ENCODE results near the gene C19orf81.

The C19orf81 gene

GRCh38 chr19:50670102-50670380, 20.8 kb downstream of the C19orf81 start:
- DNase-seq (ENCODE audit: low read depth) = no peak
- no peak overlapping the region for H3K4me3 ChIP-seq (ENCODE audit: low read depth, low read length)

DNA sequence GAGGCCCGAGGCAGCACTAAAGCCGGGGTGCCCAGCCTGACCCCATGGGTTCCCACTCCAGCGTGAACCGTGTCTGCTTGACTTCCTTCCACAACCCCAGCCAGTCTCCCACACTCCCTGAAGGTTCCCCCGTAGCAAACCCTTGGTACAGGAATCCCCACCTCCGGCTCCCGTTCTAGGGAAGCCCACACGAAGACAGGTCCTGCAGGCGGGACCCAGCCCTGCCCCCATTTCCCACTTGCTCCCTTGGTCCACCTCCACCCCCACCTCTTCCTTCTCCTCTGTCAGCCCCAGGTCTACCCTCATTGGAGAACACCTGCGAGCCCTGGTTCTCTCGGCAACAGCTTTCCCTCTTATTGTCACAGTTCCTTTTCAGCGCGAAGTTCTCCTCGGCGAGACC, 23.9 kb downstream of the C19orf81 start:
- DNase-seq (ENCODE audit: low read depth) = no peak
- no peak overlapping the region for H3K4me3 ChIP-seq (ENCODE audit: low read depth, low read length)

DNA sequence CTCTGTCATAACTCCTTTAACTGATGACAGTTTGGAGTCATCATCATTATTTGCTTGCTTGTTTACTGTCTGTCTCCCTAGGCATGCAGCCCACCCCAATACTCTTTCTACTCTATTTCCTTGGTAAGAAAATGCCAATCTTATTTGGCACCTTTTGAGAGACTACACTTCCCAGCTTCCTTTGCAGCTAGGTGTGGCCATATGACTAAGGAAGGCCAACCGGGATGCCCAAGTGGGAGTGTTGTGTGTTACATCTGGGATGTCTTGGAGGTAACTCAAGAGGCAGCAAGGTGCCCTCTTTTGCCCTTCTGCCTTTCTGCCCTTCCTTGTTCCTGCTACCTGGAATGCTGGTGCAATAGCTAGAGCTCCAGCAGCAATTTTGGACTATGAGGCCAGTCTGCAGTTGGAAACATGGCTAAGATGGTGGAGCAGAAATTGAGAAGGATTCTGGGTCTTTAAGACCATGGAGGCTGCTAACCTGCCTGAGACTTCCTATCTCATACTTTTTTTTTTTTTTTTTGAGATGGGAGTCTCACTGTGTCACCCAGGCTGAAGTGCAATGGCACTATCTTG, 27.5 kb downstream of the C19orf81 start:
- DNase-seq (ENCODE audit: low read depth) = no peak
- H3K4me3 ChIP-seq (ENCODE audit: low read depth, low read length) = no peak overlapping the region

- no peak for DNase-seq (ENCODE audit: low read depth)
- no peak overlapping the region for H3K4me3 ChIP-seq (ENCODE audit: low read depth, low read length)
Observed at GRCh38 chr19:50677636-50678035, 28.4 kb downstream of the C19orf81 start.

GRCh38 chr19:50678323-50678722, 29.1 kb downstream of the C19orf81 start:
- no peak for DNase-seq (ENCODE audit: low read depth)
- no peak overlapping the region for H3K4me3 ChIP-seq (ENCODE audit: low read depth, low read length)

GRCh38 chr19:50679177-50680125, 30.2 kb downstream of the C19orf81 start:
- H3K4me3 ChIP-seq (ENCODE audit: low read depth, low read length) = no peak overlapping the region
- peak; percentile 19 for DNase-seq (ENCODE audit: low read depth)

GRCh38 chr19:50686310-50687032, 37.2 kb downstream of the C19orf81 start:
- no peak for DNase-seq (ENCODE audit: low read depth)
- no peak overlapping the region for H3K4me3 ChIP-seq (ENCODE audit: low read depth, low read length)

DNA sequence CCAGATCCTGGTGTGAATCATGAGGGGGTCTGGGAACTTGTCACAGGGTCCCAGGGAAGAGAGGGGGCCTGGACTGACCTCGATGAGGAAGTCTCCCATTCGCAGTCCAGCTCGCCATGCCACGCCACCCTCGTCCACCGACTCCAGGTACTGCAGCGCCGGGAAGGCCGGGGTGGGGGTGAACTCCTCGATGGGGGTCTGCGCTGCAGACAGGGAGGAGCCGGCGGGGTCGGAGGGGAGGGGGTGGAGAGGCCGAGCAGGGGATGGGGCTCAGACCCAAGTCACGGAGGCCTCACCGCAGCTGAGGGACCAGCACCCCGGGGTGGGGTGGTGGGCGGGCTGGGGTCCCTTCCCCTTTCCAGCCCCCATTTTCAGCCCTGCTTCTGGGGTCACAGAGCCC, 39.5 kb downstream of the C19orf81 start:
- no peak overlapping the region for H3K4me3 ChIP-seq (ENCODE audit: low read depth, low read length)
- DNase-seq (ENCODE audit: low read depth) = no peak

DNA sequence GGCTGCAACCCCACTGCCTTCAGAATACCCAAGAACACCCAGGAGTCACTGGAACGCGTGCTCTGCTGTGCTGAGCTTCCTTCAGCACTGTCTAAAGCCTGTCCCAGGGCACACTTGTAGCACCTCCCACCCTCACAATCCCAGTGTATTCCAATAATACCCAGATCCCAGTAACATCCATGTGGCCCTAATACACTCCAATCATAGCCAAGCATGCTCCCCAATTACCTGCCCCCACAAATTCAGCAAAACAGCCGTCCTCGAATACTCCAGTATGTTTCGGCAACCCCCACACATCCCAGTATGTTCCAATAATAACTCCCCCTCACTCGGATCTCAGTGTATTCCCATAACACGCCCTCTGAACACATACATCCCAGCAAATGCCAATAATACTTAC, 41.2 kb downstream of the C19orf81 start:
- no peak for DNase-seq (ENCODE audit: low read depth)

GRCh38 chr19:50693064-50693975, 44.1 kb downstream of the C19orf81 start:
- no peak for DNase-seq (ENCODE audit: low read depth)
- no peak overlapping the region for H3K4me3 ChIP-seq (ENCODE audit: low read depth, low read length)

More for the DNA sequence above, 41.2 kb downstream of the C19orf81 start:
- H3K4me3 ChIP-seq (ENCODE audit: low read depth, low read length) = no peak overlapping the region

GRCh38 chr19:50694815-50695145, 45.5 kb downstream of the C19orf81 start:
- no peak overlapping the region for H3K4me3 ChIP-seq (ENCODE audit: low read depth, low read length)
- no peak for DNase-seq (ENCODE audit: low read depth)

- no peak overlapping the region for H3K4me3 ChIP-seq (ENCODE audit: low read depth, low read length)
- no peak for DNase-seq (ENCODE audit: low read depth)
Observed at GRCh38 chr19:50695251-50696093, 46.2 kb downstream of the C19orf81 start.

GRCh38 chr19:50696094-50696483, 46.8 kb downstream of the C19orf81 start:
- DNase-seq (ENCODE audit: low read depth) = no peak
- no peak overlapping the region for H3K4me3 ChIP-seq (ENCODE audit: low read depth, low read length)

DNA sequence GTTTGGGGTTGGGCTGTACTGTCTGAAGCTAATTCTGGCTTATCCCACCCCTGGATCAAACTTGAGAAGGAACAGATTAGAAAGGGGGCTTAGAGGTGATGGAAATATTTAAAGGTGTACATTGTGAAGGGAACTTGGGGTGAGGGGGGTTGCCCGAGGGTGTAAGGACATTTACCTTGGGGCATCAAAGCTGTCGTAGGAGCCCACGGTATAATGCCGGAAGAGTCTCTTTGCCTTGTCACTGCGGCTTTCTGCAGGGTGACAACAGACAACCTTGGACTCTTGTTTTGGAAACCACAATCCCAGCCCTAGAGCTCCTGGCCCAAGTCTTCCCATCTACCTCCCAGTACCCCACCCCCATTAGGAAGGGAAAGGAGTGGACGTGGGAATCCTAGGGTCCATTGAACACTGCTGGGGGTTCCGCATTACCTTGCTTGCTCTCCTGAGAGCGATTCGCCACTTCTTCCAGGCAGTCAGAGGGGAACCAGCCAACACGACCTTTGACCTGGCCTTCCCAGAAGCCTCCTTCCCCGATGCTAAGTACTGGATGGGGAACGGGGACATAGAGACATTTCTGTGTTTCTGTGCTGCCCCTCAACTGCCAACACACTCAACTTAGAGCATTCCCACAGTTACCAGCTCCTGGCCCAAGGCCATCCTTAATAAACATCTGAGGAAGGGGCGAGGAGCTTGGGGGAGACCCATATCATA, 48.3 kb downstream of the C19orf81 start:
- no peak overlapping the region for H3K4me3 ChIP-seq (ENCODE audit: low read depth, low read length)

GRCh38 chr19:50701367-50701985, 52.2 kb downstream of the C19orf81 start:
- DNase-seq (ENCODE audit: low read depth) = no peak
- no peak overlapping the region for H3K4me3 ChIP-seq (ENCODE audit: low read depth, low read length)

More for the DNA sequence above, 48.3 kb downstream of the C19orf81 start:
- DNase-seq (ENCODE audit: low read depth) = no peak

DNA sequence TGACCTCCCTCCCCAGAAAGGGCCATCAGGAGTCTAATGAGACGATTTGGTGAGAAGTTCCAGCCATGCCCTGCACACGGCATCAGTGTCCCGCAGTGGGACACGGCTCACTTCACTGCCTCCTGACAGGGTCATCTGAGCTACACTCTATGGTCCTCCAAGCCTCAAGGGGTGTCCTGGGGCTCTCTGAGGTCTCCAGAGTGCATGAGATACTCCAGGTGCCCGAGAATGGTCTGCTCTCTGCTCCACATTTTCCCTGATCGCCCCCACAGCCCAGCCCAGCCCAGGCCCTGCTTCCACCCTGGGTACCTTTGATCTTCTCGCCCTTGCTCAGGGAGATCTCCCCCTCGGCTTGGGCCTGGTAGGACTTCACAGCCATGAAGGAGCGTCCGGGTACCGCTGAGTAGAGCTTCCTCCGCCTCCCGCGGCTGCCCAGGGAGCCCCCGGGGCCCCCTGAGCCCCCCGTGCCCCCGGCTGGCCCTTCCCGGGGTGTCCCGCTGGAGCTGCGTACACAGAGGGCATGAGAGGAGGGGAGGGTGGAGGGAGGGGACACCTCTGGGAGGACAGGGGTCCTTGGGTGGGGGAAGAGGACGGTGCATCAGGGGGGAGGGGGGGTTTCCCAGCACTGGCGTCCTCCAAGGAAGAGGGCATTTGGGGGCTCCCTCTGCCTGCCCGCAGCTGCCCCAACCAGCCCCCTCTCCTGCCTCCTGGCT, 53.1 kb downstream of the C19orf81 start:
- H3K4me3 ChIP-seq (ENCODE audit: low read depth, low read length) = peak overlapping the region; percentile 13
- DNase-seq (ENCODE audit: low read depth) = no peak
